ENCODE results near the gene LY86. TPM values are rescaled to one million over a fixed set of nuclear protein-coding genes. Genes with fewer than 3 reads are reported as not detected.

LY86 gene
- total RNA-seq, 1 donor from 2014 or later, result not detected

GRCh38 chr6:6690144-6690483 is 101.6 kb downstream of the LY86 start:
- TF ChIP-seq CTCF (IDR thresholded peaks at IDR 0.05; ENCODE audit: unreplicated experiment), result no peak
- no peaks in the 10 kb centered on the region for H3K9me3 Mint-ChIP-seq (ENCODE audit: low read depth)
- no peak overlapping the region for H3K27ac Mint-ChIP-seq
- peaks cover 3% of the 10 kb centered on the region for H3K27me3 Mint-ChIP-seq
- no peaks in the 10 kb centered on the region for H3K36me3 Mint-ChIP-seq (ENCODE audit: insufficient read depth)
- H3K4me1 Mint-ChIP-seq (ENCODE audit: low read depth), result peaks cover 37% of the 10 kb centered on the region
- no peak for DNase-seq (ENCODE audit: low spot score, unreplicated experiment)
- H3K4me3 Mint-ChIP-seq (ENCODE audit: low read depth), result no peak overlapping the region

- peak; percentile 29 for TF ChIP-seq CTCF (IDR thresholded peaks at IDR 0.05; ENCODE audit: unreplicated experiment)
- no peaks in the 10 kb centered on the region for H3K36me3 Mint-ChIP-seq (ENCODE audit: insufficient read depth)
- H3K4me3 Mint-ChIP-seq (ENCODE audit: low read depth), result no peak overlapping the region
- no peak for DNase-seq (ENCODE audit: low spot score, unreplicated experiment)
- no peaks in the 10 kb centered on the region for H3K9me3 Mint-ChIP-seq (ENCODE audit: low read depth)
- peaks cover 15% of the 10 kb centered on the region for H3K4me1 Mint-ChIP-seq (ENCODE audit: low read depth)
- no peak overlapping the region for H3K27ac Mint-ChIP-seq
- peaks cover 10% of the 10 kb centered on the region for H3K27me3 Mint-ChIP-seq
Observed at GRCh38 chr6:6694368-6694780, 105.9 kb downstream of the LY86 start.

- no peak for TF ChIP-seq CTCF (IDR thresholded peaks at IDR 0.05; ENCODE audit: unreplicated experiment)
- Mint-ChIP-seq H3K36me3 (ENCODE audit: insufficient read depth) (no peaks in the 10 kb centered on the region), H3K9me3 (ENCODE audit: low read depth) (no peaks in the 10 kb centered on the region), H3K4me3 (ENCODE audit: low read depth) (no peak overlapping the region), H3K27ac (no peak overlapping the region), H3K27me3 (peaks cover 10% of the 10 kb centered on the region), H3K4me1 (ENCODE audit: low read depth) (peaks cover 19% of the 10 kb centered on the region)
- no peak for DNase-seq (ENCODE audit: low spot score, unreplicated experiment)
Observed at GRCh38 chr6:6694825-6695624, 106.5 kb downstream of the LY86 start.

- peaks cover 10% of the 10 kb centered on the region for H3K27me3 Mint-ChIP-seq
- peaks cover 22% of the 10 kb centered on the region for H3K4me1 Mint-ChIP-seq (ENCODE audit: low read depth)
- no peak overlapping the region for H3K27ac Mint-ChIP-seq
- TF ChIP-seq CTCF (IDR thresholded peaks at IDR 0.05; ENCODE audit: unreplicated experiment), result no peak
- H3K36me3 Mint-ChIP-seq (ENCODE audit: insufficient read depth), result no peaks in the 10 kb centered on the region
- no peak for DNase-seq (ENCODE audit: low spot score, unreplicated experiment)
- no peaks in the 10 kb centered on the region for H3K9me3 Mint-ChIP-seq (ENCODE audit: low read depth)
- no peak overlapping the region for H3K4me3 Mint-ChIP-seq (ENCODE audit: low read depth)
Observed at GRCh38 chr6:6695625-6696276, 107.2 kb downstream of the LY86 start.

GRCh38 chr6:6696867-6697531 is 108.5 kb downstream of the LY86 start:
- Mint-ChIP-seq H3K36me3 (ENCODE audit: insufficient read depth) (no peaks in the 10 kb centered on the region), H3K27me3 (peaks cover 15% of the 10 kb centered on the region), H3K9me3 (ENCODE audit: low read depth) (no peaks in the 10 kb centered on the region), H3K4me1 (ENCODE audit: low read depth) (peaks cover 25% of the 10 kb centered on the region), H3K27ac (no peak overlapping the region), H3K4me3 (ENCODE audit: low read depth) (no peak overlapping the region)
- peak; percentile 90 for TF ChIP-seq CTCF (IDR thresholded peaks at IDR 0.05; ENCODE audit: unreplicated experiment)
- peak; percentile 53 for DNase-seq (ENCODE audit: low spot score, unreplicated experiment)

All from progenitor cell of endocrine pancreas (in vitro differentiated cells).